ENCODE measurements around the gene MED13. TPM values are rescaled to one million over a fixed set of nuclear protein-coding genes. Genes with fewer than 3 reads are reported as not detected.

MED13 gene
- polyA plus RNA-seq, 1 donor (not counting 4 experiments of a cell fraction or from before 2014, with no cell fraction given) = 21.4 TPM

- H3K9ac ChIP-seq (ENCODE audit: control insufficient read depth, extremely low read depth, insufficient read depth, low read length) = no peak overlapping the region
- no peaks in the 10 kb centered on the region for H3K9me1 ChIP-seq (ENCODE audit: control insufficient read depth, extremely low read depth, insufficient read depth, low read length)
- no peak overlapping the region for H3K4me3 ChIP-seq (ENCODE audit: control insufficient read depth in 2 of 3, extremely low read depth in 1 of 3, insufficient read depth in 2 of 3, low read depth in 1 of 3, low read length in 3 of 3)
- H3K36me3 ChIP-seq (ENCODE audit: control insufficient read depth in 2 of 2, extremely low read depth in 1 of 2, insufficient read depth in 2 of 2, low read length in 2 of 2) = no peaks in the 10 kb centered on the region
- H3K79me2 ChIP-seq (ENCODE audit: control insufficient read depth, insufficient read depth, low read length) = no peaks in the 10 kb centered on the region
- H3K27ac ChIP-seq (ENCODE audit: control insufficient read depth, insufficient read depth, low read length) = peak overlapping the region; percentile 30
- FAIRE-seq = no peak
- H3K4me1 ChIP-seq (ENCODE audit: control insufficient read depth, extremely low read depth, insufficient read depth, low read length) = peaks cover 19% of the 10 kb centered on the region
- DNase-seq (ENCODE audit: low read depth, low spot score) = no peak
- dilution Hi-C loops (cut with MboI; ENCODE audit: extremely low pct_ligation_motif_present, low sequenced_read_pairs) = no loop called here
- H3K4me2 ChIP-seq (ENCODE audit: control insufficient read depth, extremely low read depth, insufficient read depth, low read depth, low read length) = peak overlapping the region; percentile 35
- H4K20me1 ChIP-seq (ENCODE audit: control insufficient read depth, extremely low read depth, insufficient read depth, low read length) = no peaks in the 10 kb centered on the region
- no peak overlapping the region for H2AFZ ChIP-seq (ENCODE audit: control insufficient read depth, low read length)
- TF ChIP-seq, protein P1, sequence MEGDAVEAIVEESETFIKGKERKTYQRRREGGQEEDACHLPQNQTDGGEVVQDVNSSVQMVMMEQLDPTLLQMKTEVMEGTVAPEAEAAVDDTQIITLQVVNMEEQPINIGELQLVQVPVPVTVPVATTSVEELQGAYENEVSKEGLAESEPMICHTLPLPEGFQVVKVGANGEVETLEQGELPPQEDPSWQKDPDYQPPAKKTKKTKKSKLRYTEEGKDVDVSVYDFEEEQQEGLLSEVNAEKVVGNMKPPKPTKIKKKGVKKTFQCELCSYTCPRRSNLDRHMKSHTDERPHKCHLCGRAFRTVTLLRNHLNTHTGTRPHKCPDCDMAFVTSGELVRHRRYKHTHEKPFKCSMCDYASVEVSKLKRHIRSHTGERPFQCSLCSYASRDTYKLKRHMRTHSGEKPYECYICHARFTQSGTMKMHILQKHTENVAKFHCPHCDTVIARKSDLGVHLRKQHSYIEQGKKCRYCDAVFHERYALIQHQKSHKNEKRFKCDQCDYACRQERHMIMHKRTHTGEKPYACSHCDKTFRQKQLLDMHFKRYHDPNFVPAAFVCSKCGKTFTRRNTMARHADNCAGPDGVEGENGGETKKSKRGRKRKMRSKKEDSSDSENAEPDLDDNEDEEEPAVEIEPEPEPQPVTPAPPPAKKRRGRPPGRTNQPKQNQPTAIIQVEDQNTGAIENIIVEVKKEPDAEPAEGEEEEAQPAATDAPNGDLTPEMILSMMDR (optimal IDR thresholded peaks at IDR 0.05 in 1 of 3, IDR thresholded peaks at IDR 0.05 in 1 of 3, conservative IDR thresholded peaks at IDR 0.05 in 1 of 3; ENCODE audit: extremely low read depth in 1 of 3, insufficient read depth in 2 of 3, low read length in 3 of 3) = no peak
- no peak for TF ChIP-seq EZH2 (IDR thresholded peaks at IDR 0.05; ENCODE audit: low read length)
- H3K27me3 ChIP-seq (ENCODE audit: control insufficient read depth, extremely low read depth, insufficient read depth, low read length) = no peaks in the 10 kb centered on the region
- no peaks in the 10 kb centered on the region for H3K9me3 ChIP-seq (ENCODE audit: control insufficient read depth, low read depth, low read length)
Measured at GRCh38 chr17:62094175-62094574, 29.1 kb upstream of the MED13 start.

- no peaks in the 10 kb centered on the region for H3K9me3 ChIP-seq (ENCODE audit: control insufficient read depth, low read depth, low read length)
- H3K4me3 ChIP-seq (ENCODE audit: control insufficient read depth in 2 of 3, extremely low read depth in 1 of 3, insufficient read depth in 2 of 3, low read depth in 1 of 3, low read length in 3 of 3) = no peak overlapping the region
- FAIRE-seq (peak; percentile 85), DNase-seq (ENCODE audit: low read depth, low spot score) (peak; percentile 52)
- TF ChIP-seq, protein P1 (optimal IDR thresholded peaks at IDR 0.05 in 1 of 3, IDR thresholded peaks at IDR 0.05 in 1 of 3, conservative IDR thresholded peaks at IDR 0.05 in 1 of 3; ENCODE audit: extremely low read depth in 1 of 3, insufficient read depth in 2 of 3, low read length in 3 of 3) = no peak
- no peak for TF ChIP-seq EZH2 (IDR thresholded peaks at IDR 0.05; ENCODE audit: low read length)
- no peaks in the 10 kb centered on the region for H3K79me2 ChIP-seq (ENCODE audit: control insufficient read depth, insufficient read depth, low read length)
- dilution Hi-C loops (cut with MboI; ENCODE audit: extremely low pct_ligation_motif_present, low sequenced_read_pairs) = no loop called here
- no peaks in the 10 kb centered on the region for H3K9me1 ChIP-seq (ENCODE audit: control insufficient read depth, extremely low read depth, insufficient read depth, low read length)
- peaks cover 19% of the 10 kb centered on the region for H3K4me1 ChIP-seq (ENCODE audit: control insufficient read depth, extremely low read depth, insufficient read depth, low read length)
- peak overlapping the region; percentile 35 for H3K4me2 ChIP-seq (ENCODE audit: control insufficient read depth, extremely low read depth, insufficient read depth, low read depth, low read length)
- no peaks in the 10 kb centered on the region for H3K36me3 ChIP-seq (ENCODE audit: control insufficient read depth in 2 of 2, extremely low read depth in 1 of 2, insufficient read depth in 2 of 2, low read length in 2 of 2)
- H4K20me1 ChIP-seq (ENCODE audit: control insufficient read depth, extremely low read depth, insufficient read depth, low read length) = no peaks in the 10 kb centered on the region
- no peaks in the 10 kb centered on the region for H3K27me3 ChIP-seq (ENCODE audit: control insufficient read depth, extremely low read depth, insufficient read depth, low read length)
- no peak overlapping the region for H2AFZ ChIP-seq (ENCODE audit: control insufficient read depth, low read length)
- H3K27ac ChIP-seq (ENCODE audit: control insufficient read depth, insufficient read depth, low read length) = peak overlapping the region; percentile 34
- peak overlapping the region; percentile 11 for H3K9ac ChIP-seq (ENCODE audit: control insufficient read depth, extremely low read depth, insufficient read depth, low read length)
Measured at GRCh38 chr17:62093188-62094155, 28.4 kb upstream of the MED13 start.

All from keratinocyte (primary cell).